Panc1 (cell line): Measurements from ENCODE around the gene COL5A1. TPM values are rescaled to one million over a fixed set of nuclear protein-coding genes. Genes with fewer than 3 reads are reported as not detected.

Experiments
- ATAC-seq: fragments of 200-7000 bp; cut with Tn5 transposase; 2 replicates; pipeline ENCODE4 v1.9.1; 2020; ENCODE audit warnings: mild to moderate bottlenecking, moderate library complexity
- BruUV-seq: library from RNA; stranded (reverse); fragments of 400-500 nt; replicated peaks from 2 replicates; lab custom pipeline; 2021; lab: Mats Ljungman, UMichigan
- CTCF ChIA-PET: fragments of 300-600 bp; sonication (Branson Sonifier 250); formaldehyde crosslinking; loops from one replicate; lab custom pipeline; 2022; ENCODE audit warnings: antibody characterized with exemption; lab: Charles Lee
- POLR2A ChIA-PET: fragments of 300-600 bp; sonication (Branson Sonifier 250); formaldehyde crosslinking; loops from one replicate; lab custom pipeline; 2022; ENCODE audit warnings: antibody characterized with exemption; lab: Charles Lee
- DNase-seq: peaks from one replicate; pipeline ENCODE4 v3.0.0-alpha.2; 2010; ENCODE audit warnings: low read depth, low spot score
- H3K27ac ChIP-seq: 2 replicates; pipeline ENCODE4 v1.5.1; 2011; ENCODE audit warnings: mild to moderate bottlenecking, low read length, inconsistent platforms
- H3K27me3 ChIP-seq: fragments of 200-500 bp; sonication (Bioruptor generic); 2 replicates; pipeline ENCODE4 v1.6.0; 2014; ENCODE audit warnings: low read length, inconsistent platforms; ENCODE audit not compliant: control insufficient read depth, insufficient read depth
- H3K36me3 ChIP-seq: fragments of 200-500 bp; sonication (Bioruptor generic); 2 replicates; pipeline ENCODE4 v1.5.1; 2014; ENCODE audit warnings: inconsistent platforms, mild to moderate bottlenecking, low read length, moderate library complexity; ENCODE audit not compliant: control insufficient read depth, insufficient read depth
- H3K4me1 ChIP-seq: 2 replicates; pipeline ENCODE4 v1.5.1; 2011; ENCODE audit warnings: inconsistent platforms, mild to moderate bottlenecking, low read length, moderate library complexity; ENCODE audit not compliant: control insufficient read depth, insufficient read depth
- H3K4me3 ChIP-seq, 2 experiments: 2 replicates each; pipeline ENCODE4 v1.5.1; 2011 to 2012; ENCODE audit warnings: low read depth in 2 of 2, low read length in 2 of 2, mild to moderate bottlenecking in 2 of 2, inconsistent platforms in 1 of 2, moderate library complexity in 1 of 2
- H3K9me3 ChIP-seq: fragments of 200-500 bp; sonication (Bioruptor generic); 2 replicates; pipeline ENCODE4 v1.5.1; 2014; ENCODE audit warnings: low read depth, mild to moderate bottlenecking, inconsistent platforms, low read length, moderate library complexity; ENCODE audit not compliant: control insufficient read depth, insufficient read depth
- POLR2AphosphoS5 ChIP-seq: IDR thresholded peaks from 2 replicates; pipeline ENCODE4 v1.6.1; 2012; ENCODE audit warnings: mild to moderate bottlenecking, low read depth, low read length, moderate library complexity
- REST ChIP-seq, 2 experiments: IDR thresholded peaks; 2 replicates each; pipeline ENCODE4 v1.6.1; 2011 to 2012; ENCODE audit warnings: low read depth in 2 of 2, control low read depth in 1 of 2, low read length in 1 of 2, mild to moderate bottlenecking in 1 of 2, moderate library complexity in 1 of 2; ENCODE audit not compliant: insufficient read depth in 1 of 2
- SIN3A ChIP-seq: IDR thresholded peaks from 2 replicates; pipeline ENCODE4 v1.6.1; 2012; ENCODE audit warnings: low read depth, mild to moderate bottlenecking, low read length, moderate library complexity, borderline replicate concordance; ENCODE audit not compliant: insufficient read depth
- TCF7L2 ChIP-seq: IDR thresholded peaks from 2 replicates; pipeline ENCODE4 v1.6.1; 2011; ENCODE audit warnings: mild to moderate bottlenecking, low read depth, low read length, inconsistent platforms
- in situ Hi-C: cut with HindIII; loops from 2 replicates; pipeline ENCODE4 v1.10.0; 2016; ENCODE audit warnings: low sequenced_read_pairs, low pct_unique_long_range_greater_than_20kb
- intact Hi-C: fragments of 100-400 bp; cut with micrococcal nuclease; formaldehyde crosslinking; loops from one replicate; pipeline ENCODE4 v1.10.0; 2022; ENCODE audit not compliant: unreplicated experiment
- total RNA-seq: library from RNA; stranded (reverse); gene quantifications from one replicate; pipeline ENCODE4 v1.2.1, GENCODE V29; 2021; ENCODE audit not compliant: unreplicated experiment
- TF ChIP-seq, protein P1 (sequence below): fragments of 450-650 bp; IDR thresholded peaks from 2 replicates; pipeline ENCODE4 v1.5.1; 2017; ENCODE audit warnings: mild to moderate bottlenecking

COL5A1 gene
- total RNA-seq, 1 experiment from 2014 or later, result 5.7 TPM

- intact Hi-C loops (no loop called here), in situ Hi-C loops (no loop called here)
- no peaks in the 10 kb centered on the region; the same call in 1 of the 2 replicates for H3K4me1 ChIP-seq
- DNase-seq, result no peak
- H3K9me3 ChIP-seq, result no peaks in the 10 kb centered on the region
- ChIA-PET POLR2A (no interaction called here), CTCF (interaction anchor here (0.5 kb wide), 1 partner anchor 210 kb away, joined by 5 read pairs; no protein-coding TSS in a partner anchor)
- H3K27me3 ChIP-seq, result no peaks in the 10 kb centered on the region
- BruUV-seq, result no TSS peak
- ATAC-seq, result no peak
- H3K36me3 ChIP-seq, result no peaks in the 10 kb centered on the region
- no peak overlapping the region for H3K4me3 ChIP-seq
- TF ChIP-seq, protein P1, sequence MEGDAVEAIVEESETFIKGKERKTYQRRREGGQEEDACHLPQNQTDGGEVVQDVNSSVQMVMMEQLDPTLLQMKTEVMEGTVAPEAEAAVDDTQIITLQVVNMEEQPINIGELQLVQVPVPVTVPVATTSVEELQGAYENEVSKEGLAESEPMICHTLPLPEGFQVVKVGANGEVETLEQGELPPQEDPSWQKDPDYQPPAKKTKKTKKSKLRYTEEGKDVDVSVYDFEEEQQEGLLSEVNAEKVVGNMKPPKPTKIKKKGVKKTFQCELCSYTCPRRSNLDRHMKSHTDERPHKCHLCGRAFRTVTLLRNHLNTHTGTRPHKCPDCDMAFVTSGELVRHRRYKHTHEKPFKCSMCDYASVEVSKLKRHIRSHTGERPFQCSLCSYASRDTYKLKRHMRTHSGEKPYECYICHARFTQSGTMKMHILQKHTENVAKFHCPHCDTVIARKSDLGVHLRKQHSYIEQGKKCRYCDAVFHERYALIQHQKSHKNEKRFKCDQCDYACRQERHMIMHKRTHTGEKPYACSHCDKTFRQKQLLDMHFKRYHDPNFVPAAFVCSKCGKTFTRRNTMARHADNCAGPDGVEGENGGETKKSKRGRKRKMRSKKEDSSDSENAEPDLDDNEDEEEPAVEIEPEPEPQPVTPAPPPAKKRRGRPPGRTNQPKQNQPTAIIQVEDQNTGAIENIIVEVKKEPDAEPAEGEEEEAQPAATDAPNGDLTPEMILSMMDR, result no peak
- TF ChIP-seq REST (IDR thresholded peaks at IDR 0.05; ENCODE audit: insufficient read depth in 1 of 2, low read depth in 2 of 2, low read length in 1 of 2) (no peak), TCF7L2 (no peak), POLR2AphosphoS5 (no peak), SIN3A (no peak)
- no peak overlapping the region for H3K27ac ChIP-seq
These were observed 134.6 kb downstream of the COL5A1 start for GRCh38 chr9:134776080-134776796.

- in situ Hi-C loops, result no loop called here
- Histone ChIP-seq H3K36me3 (no peaks in the 10 kb centered on the region), H3K4me1 (no peaks in the 10 kb centered on the region; the same call in 1 of the 2 replicates), H3K27me3 (no peaks in the 10 kb centered on the region), H3K4me3 (no peak overlapping the region), H3K9me3 (no peaks in the 10 kb centered on the region), H3K27ac (no peak overlapping the region)
- TF ChIP-seq SIN3A, result no peak
- TF ChIP-seq REST (IDR thresholded peaks at IDR 0.05; ENCODE audit: insufficient read depth in 1 of 2, low read depth in 2 of 2, low read length in 1 of 2), result no peak
- TF ChIP-seq TCF7L2, result no peak
- TF ChIP-seq, protein P1, result no peak
- no peak for TF ChIP-seq POLR2AphosphoS5
- POLR2A ChIA-PET, result no interaction called here
- BruUV-seq, result no TSS peak
- intact Hi-C loops, result no loop called here
- CTCF ChIA-PET, result no interaction called here
- no peak for ATAC-seq
- DNase-seq, result no peak
These were observed 135.6 kb downstream of the COL5A1 start for GRCh38 chr9:134777153-134777552.
